GM12878 (cell line): ENCODE measurements around the gene BNC2. TPM values are rescaled to one million over a fixed set of nuclear protein-coding genes. Genes with fewer than 3 reads are reported as not detected.

ENCODE experiments used
- ASH2L ChIP-seq: fragments of 300-600, 200-600 bp; sonication (generic); IDR thresholded peaks from 2 replicates; pipeline ENCODE4 v1.6.1; 2017; ENCODE audit warnings: low read depth, mild to moderate bottlenecking, borderline replicate concordance
- ATF7 ChIP-seq: fragments of 450-650 bp; IDR thresholded peaks from 2 replicates; pipeline ENCODE4 v1.6.1; 2016; ENCODE audit warnings: low read depth, mild to moderate bottlenecking
- BHLHE40 ChIP-seq, 2 experiments: fragments of 450-650 bp in 1 of 2; IDR thresholded peaks; 2 replicates each; pipeline ENCODE4 v1.6.1; 2011 to 2017; ENCODE audit warnings: low read depth in 2 of 2, borderline replicate concordance in 1 of 2, improper control_type of control experiment in 1 of 2, low read length in 1 of 2, mild to moderate bottlenecking in 1 of 2
- CBFB ChIP-seq: IDR thresholded peaks from 2 replicates; pipeline ENCODE4 v1.6.1; 2016; ENCODE audit warnings: antibody characterized with exemption, low read depth
- CBX3 ChIP-seq: fragments of 200-600 bp; sonication (generic); IDR thresholded peaks from 2 replicates; pipeline ENCODE4 v1.6.1; 2016; ENCODE audit warnings: low read depth, borderline replicate concordance
- CEBPB ChIP-seq, 2 experiments: fragments of 150-350 bp in 1 of 2; IDR thresholded peaks; 2 replicates each; pipeline ENCODE4 v1.6.1; 2012 to 2014; ENCODE audit warnings: low read depth in 2 of 2, low read length in 2 of 2, borderline replicate concordance in 1 of 2, inconsistent platforms in 1 of 2
- DPF2 ChIP-seq: fragments of 450-650 bp; IDR thresholded peaks from 2 replicates; pipeline ENCODE4 v1.6.1; 2017; ENCODE audit warnings: mild to moderate bottlenecking
- IKZF1 ChIP-seq: fragments of 450-650 bp; conservative IDR thresholded peaks from 2 replicates; pipeline ENCODE4 v1.6.1; 2017; ENCODE audit warnings: antibody characterized with exemption, mild to moderate bottlenecking
- IKZF2 ChIP-seq, 2 experiments: fragments of 450-650 bp; IDR thresholded peaks; 2 replicates each; pipeline ENCODE4 v1.6.1; 2017; ENCODE audit warnings: mild to moderate bottlenecking in 2 of 2, moderate library complexity in 2 of 2
- KLF5 ChIP-seq: fragments of 450-650 bp; IDR thresholded peaks from 2 replicates; pipeline ENCODE4 v1.6.1; 2014; ENCODE audit warnings: mild to moderate bottlenecking; ENCODE audit not compliant: partially characterized antibody
- MXI1 ChIP-seq: fragments of 150-350 bp; IDR thresholded peaks from 2 replicates; pipeline ENCODE4 v1.6.1; 2011; ENCODE audit warnings: low read depth, mild to moderate bottlenecking, inconsistent platforms, low read length, improper control_type of control experiment
- NFIC ChIP-seq: IDR thresholded peaks from 2 replicates; pipeline ENCODE4 v1.6.1; 2012; ENCODE audit warnings: low read depth, mild to moderate bottlenecking, inconsistent platforms, low read length, moderate library complexity
- NFYA ChIP-seq: IDR thresholded peaks from 2 replicates; pipeline ENCODE4 v1.6.1; 2011; ENCODE audit warnings: low read depth, mild to moderate bottlenecking, low read length, improper control_type of control experiment, borderline replicate concordance
- RB1 ChIP-seq: fragments of 450-650 bp; formaldehyde crosslinking; IDR thresholded peaks from 2 replicates; pipeline ENCODE4 v1.6.1; 2017; ENCODE audit warnings: mild to moderate bottlenecking, borderline replicate concordance
- SIX5 ChIP-seq: IDR thresholded peaks from 2 replicates; pipeline ENCODE4 v1.6.1; 2011; ENCODE audit warnings: mild to moderate bottlenecking, low read depth, low read length, moderate library complexity; ENCODE audit not compliant: severe bottlenecking
- SMC3 ChIP-seq: IDR thresholded peaks from 2 replicates; pipeline ENCODE4 v1.6.1; 2011; ENCODE audit warnings: low read length, improper control_type of control experiment, borderline replicate concordance
- SREBF2 ChIP-seq: IDR thresholded peaks from 2 replicates; pipeline ENCODE4 v1.6.1; 2012; ENCODE audit warnings: mild to moderate bottlenecking, low read length
- TARDBP ChIP-seq: IDR thresholded peaks from 2 replicates; pipeline ENCODE4 v1.6.1; 2016; ENCODE audit warnings: borderline replicate concordance
- ZNF274 ChIP-seq: IDR thresholded peaks from one replicate; pipeline ENCODE4 v1.8.0; 2011; ENCODE audit not compliant: insufficient read length, insufficient read depth
- polyA plus RNA-seq, 11 experiments: library from polyadenylated mRNA; depleted of rRNA in 4 of 11; unstranded in 6 of 11; stranded (reverse) in 5 of 11; fragments of >200 nt; fragmentation: Nextera tagmentation in 4 of 11; fragmentation: Illumina TruSeq in 1 of 11; extraction: Ambion mirVana in 4 of 11; extraction: Trizol in 1 of 11; gene quantifications; 1 replicate in 1 of 11; 2 replicates in 10 of 11; pipeline versions ENCODE4 v1.2.1 to v1.2.3, GENCODE V29; 2011 to 2016; ENCODE audit warnings: inconsistent platforms in 2 of 11, missing spikeins in 2 of 11, low read depth in 1 of 11
- total RNA-seq, 4 experiments: library from RNA; depleted of rRNA in 3 of 4; stranded (reverse); fragments of >200 nt in 3 of 4; fragmentation: Illumina TruSeq in 1 of 4; extraction: Trizol in 1 of 4; gene quantifications; 2 replicates each; pipeline versions ENCODE4 v1.2.1 to v1.2.3, GENCODE V29; 2013 to 2021
- TF ChIP-seq, protein P1 (sequence below): fragments of 450-650 bp; formaldehyde crosslinking; IDR thresholded peaks from 2 replicates; pipeline ENCODE4 v1.4.0; 2020; ENCODE audit warnings: mild to moderate bottlenecking, moderate library complexity
- TF ChIP-seq, protein P2 (sequence below): fragments of 450-650 bp; formaldehyde crosslinking; IDR thresholded peaks from 2 replicates; pipeline ENCODE4 v1.5.0; 2022; ENCODE audit warnings: mild to moderate bottlenecking, missing genetic modification characterization

The BNC2 gene
- total and polyA plus RNA-seq, 10 of the 15 experiments (the other 5 are each of a cell fraction or from before 2014, with no cell fraction given), result 0.05 to 14.5 (median 0.26) TPM

DNA sequence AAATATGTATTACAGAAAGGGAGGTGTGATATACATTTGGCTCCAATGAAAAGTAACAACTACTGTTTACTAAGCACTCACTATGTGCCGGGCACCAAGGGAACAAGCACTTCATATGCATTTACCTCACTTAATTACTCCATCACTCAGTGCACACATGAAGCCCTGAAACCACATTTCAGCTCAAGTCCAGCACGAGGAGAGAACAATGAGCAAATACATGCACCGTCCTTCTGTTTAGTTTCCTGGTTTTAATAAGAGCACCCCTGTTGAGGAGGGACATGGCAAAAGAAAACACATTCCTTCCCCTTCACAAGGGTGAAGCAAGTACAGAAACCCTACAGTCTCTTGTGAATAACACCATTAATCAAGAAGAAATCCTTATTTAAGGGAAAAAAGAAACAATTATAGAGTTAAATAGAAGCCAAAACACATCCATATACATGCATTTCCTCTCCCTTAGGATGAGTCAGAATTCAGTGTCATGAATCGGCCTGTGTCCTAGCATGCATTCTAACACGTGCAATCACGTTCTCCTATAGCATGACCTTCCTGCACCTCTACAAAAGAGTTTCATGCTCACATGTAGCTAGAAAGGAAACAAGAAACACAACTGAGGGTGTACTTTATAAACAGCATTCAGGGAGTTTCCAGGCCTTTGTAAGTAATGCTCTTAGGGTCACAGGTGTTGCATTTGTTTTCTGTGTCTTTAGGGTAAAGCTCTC lies 411.6 kb downstream of the BNC2 start (continued):
- TF ChIP-seq DPF2 (no peak), CEBPB (IDR thresholded peaks at IDR 0.05; ENCODE audit: borderline replicate concordance in 1 of 2, low read depth in 2 of 2, low read length in 2 of 2) (no peak), ZNF274 (no peak), TARDBP (no peak), ATF7 (peak; percentile 57), KLF5 (peak; percentile 19), RB1 (no peak), IKZF2 (IDR thresholded peaks at IDR 0.05) (peak; percentile 77 to 92), NFYA (no peak), SREBF2 (no peak), SIX5 (no peak), SMC3 (no peak), MXI1 (0 out of 2 replicates have a peak, but pooled peaks have one; percentile 23), CBX3 (no peak), NFIC (peak; percentile 59), BHLHE40 (IDR thresholded peaks at IDR 0.05; ENCODE audit: borderline replicate concordance in 1 of 2, low read depth in 2 of 2, low read length in 1 of 2) (peak; percentile 98), ASH2L (no peak), CBFB (no peak), IKZF1 (peak; percentile 56; the same call in 1 of the 2 replicates)
- TF ChIP-seq, protein P1, sequence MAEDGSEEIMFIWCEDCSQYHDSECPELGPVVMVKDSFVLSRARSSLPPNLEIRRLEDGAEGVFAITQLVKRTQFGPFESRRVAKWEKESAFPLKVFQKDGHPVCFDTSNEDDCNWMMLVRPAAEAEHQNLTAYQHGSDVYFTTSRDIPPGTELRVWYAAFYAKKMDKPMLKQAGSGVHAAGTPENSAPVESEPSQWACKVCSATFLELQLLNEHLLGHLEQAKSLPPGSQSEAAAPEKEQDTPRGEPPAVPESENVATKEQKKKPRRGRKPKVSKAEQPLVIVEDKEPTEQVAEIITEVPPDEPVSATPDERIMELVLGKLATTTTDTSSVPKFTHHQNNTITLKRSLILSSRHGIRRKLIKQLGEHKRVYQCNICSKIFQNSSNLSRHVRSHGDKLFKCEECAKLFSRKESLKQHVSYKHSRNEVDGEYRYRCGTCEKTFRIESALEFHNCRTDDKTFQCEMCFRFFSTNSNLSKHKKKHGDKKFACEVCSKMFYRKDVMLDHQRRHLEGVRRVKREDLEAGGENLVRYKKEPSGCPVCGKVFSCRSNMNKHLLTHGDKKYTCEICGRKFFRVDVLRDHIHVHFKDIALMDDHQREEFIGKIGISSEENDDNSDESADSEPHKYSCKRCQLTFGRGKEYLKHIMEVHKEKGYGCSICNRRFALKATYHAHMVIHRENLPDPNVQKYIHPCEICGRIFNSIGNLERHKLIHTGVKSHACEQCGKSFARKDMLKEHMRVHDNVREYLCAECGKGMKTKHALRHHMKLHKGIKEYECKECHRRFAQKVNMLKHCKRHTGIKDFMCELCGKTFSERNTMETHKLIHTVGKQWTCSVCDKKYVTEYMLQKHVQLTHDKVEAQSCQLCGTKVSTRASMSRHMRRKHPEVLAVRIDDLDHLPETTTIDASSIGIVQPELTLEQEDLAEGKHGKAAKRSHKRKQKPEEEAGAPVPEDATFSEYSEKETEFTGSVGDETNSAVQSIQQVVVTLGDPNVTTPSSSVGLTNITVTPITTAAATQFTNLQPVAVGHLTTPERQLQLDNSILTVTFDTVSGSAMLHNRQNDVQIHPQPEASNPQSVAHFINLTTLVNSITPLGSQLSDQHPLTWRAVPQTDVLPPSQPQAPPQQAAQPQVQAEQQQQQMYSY, result no peak
- TF ChIP-seq, protein P2, sequence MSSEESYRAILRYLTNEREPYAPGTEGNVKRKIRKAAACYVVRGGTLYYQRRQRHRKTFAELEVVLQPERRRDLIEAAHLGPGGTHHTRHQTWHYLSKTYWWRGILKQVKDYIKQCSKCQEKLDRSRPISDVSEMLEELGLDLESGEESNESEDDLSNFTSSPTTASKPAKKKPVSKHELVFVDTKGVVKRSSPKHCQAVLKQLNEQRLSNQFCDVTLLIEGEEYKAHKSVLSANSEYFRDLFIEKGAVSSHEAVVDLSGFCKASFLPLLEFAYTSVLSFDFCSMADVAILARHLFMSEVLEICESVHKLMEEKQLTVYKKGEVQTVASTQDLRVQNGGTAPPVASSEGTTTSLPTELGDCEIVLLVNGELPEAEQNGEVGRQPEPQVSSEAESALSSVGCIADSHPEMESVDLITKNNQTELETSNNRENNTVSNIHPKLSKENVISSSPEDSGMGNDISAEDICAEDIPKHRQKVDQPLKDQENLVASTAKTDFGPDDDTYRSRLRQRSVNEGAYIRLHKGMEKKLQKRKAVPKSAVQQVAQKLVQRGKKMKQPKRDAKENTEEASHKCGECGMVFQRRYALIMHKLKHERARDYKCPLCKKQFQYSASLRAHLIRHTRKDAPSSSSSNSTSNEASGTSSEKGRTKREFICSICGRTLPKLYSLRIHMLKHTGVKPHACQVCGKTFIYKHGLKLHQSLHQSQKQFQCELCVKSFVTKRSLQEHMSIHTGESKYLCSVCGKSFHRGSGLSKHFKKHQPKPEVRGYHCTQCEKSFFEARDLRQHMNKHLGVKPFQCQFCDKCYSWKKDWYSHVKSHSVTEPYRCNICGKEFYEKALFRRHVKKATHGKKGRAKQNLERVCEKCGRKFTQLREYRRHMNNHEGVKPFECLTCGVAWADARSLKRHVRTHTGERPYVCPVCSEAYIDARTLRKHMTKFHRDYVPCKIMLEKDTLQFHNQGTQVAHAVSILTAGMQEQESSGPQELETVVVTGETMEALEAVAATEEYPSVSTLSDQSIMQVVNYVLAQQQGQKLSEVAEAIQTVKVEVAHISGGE (CRISPR knock-in tag), result no peak
